Heart right ventricle (tissue), 16 donors: ENCODE measurements around the gene HEBP2. TPM values are rescaled to one million over a fixed set of nuclear protein-coding genes. Genes with fewer than 3 reads are reported as not detected.

Experiments
- ATAC-seq, 8 donors: fragments of 200-7000 bp; cut with Tn5 transposase; one replicate each; pipeline ENCODE4 v1.9.1; 2020; ENCODE audit warnings: mild to moderate bottlenecking in 8 of 8, moderate library complexity in 8 of 8, moderate number of reproducible peaks in 1 of 8
- DNase-seq, 2 donors: peaks; one replicate each; pipeline ENCODE4 v3.0.0-alpha.2; 2020
- H3K27ac ChIP-seq, 10 donors: fragments of 200-600 bp; sonication (generic) in 2 of 10; one replicate each; pipeline versions ENCODE4 v1.5.0 to v1.8.0; 2020 to 2022; ENCODE audit warnings: mild to moderate bottlenecking in 3 of 10
- H3K27me3 ChIP-seq, 7 donors: fragments of 200-600 bp; one replicate each; pipeline ENCODE4 v1.8.0; 2021 to 2022; ENCODE audit warnings: mild to moderate bottlenecking in 2 of 7
- H3K36me3 ChIP-seq, 9 donors: fragments of 200-600 bp; sonication (generic) in 1 of 9; one replicate each; pipeline versions ENCODE4 v1.5.0 to v1.8.0; 2020 to 2022; ENCODE audit warnings: mild to moderate bottlenecking in 2 of 9
- H3K4me1 ChIP-seq, 9 donors: fragments of 200-600 bp; sonication (generic) in 1 of 9; one replicate each; pipeline versions ENCODE4 v1.5.0 to v1.8.0; 2020 to 2022; ENCODE audit warnings: mild to moderate bottlenecking in 4 of 9
- H3K4me3 ChIP-seq, 10 donors: fragments of 200-600 bp; sonication (generic) in 2 of 10; one replicate each; pipeline versions ENCODE4 v1.5.0 to v1.8.0; 2020 to 2022; ENCODE audit warnings: mild to moderate bottlenecking in 7 of 10, moderate library complexity in 2 of 10
- H3K9me3 ChIP-seq, 11 donors: fragments of 200-600 bp in 10 of 11; sonication (generic) in 2 of 11; one replicate each; pipeline versions ENCODE4 v1.5.0 to v1.8.0; 2013 to 2022; ENCODE audit warnings: mild to moderate bottlenecking in 2 of 11, control low read depth in 1 of 11, moderate library complexity in 1 of 11
- CTCF ChIP-seq, 9 donors: fragments of 200-600 bp; sonication (generic) in 2 of 9; IDR thresholded peaks; one replicate each; pipeline versions ENCODE4 v1.5.0 to v1.8.0; 2021 to 2022; ENCODE audit warnings: antibody characterized with exemption in 9 of 9, mild to moderate bottlenecking in 5 of 9, moderate library complexity in 1 of 9
- WGBS, 2 donors: extraction: QIAGEN DNeasy Blood & Tissue Kit; methylation state at CpG; one replicate each; pipeline ENCODE4 v1.1.7; 2013; ENCODE audit warnings: inconsistent platforms in 1 of 2; 5-methylcytosine and 5-hydroxymethylcytosine counted together
- intact Hi-C, 10 donors: fragments of 100-400 bp; cut with DNase I; formaldehyde crosslinking; loops; one replicate each; pipeline versions ENCODE4 v1.11.1 to v1.14.2; 2022
- polyA plus RNA-seq, 2 donors: library from polyadenylated mRNA; stranded (reverse); fragments of 200-250 nt; gene quantifications; one replicate each; pipeline ENCODE4 v1.2.3, GENCODE V29; 2013
- total RNA-seq, 10 donors: library from RNA; stranded (reverse); fragmentation: NEBNext Ultra II Directional in 3 of 10; extraction: Animal tissue kit (Norgen Biotek cat#: 25700) in 3 of 10; gene quantifications; one replicate each; pipeline versions ENCODE4 v1.2.1 to v1.2.4, GENCODE V29; 2021 to 2023
- donor health status: Arrhythmogenic right ventricular cardiomyopathy.
- donor health status: ischemic (EF 13 %, LVEDD 7.1; RV severe dilation, severe dysfunction).
- donor health status: healthy with polysubstance abuse.
- donor health status: DM: no; HTN: yes; CAD: no.
- donor health status: DM: no; HTN: no; CAD: no.
- donor health status: ischemic (EF 25% LVEDD 6.9; RV normal size, moderate dysfunction).
- donor health status: ischemic (EF 25% LVEDD 5.7; RV mildly dilated, moderate dysfunction).
- donor health status: healthy.
- donor health status: DM: yes; HTN: yes; CAD: no.
- donor health status: Ischemic cardiomyopathy.
- donor health status: ischemic (EF 35%, LVEDD 5.7; RV mildly dilated, moderate dysfunction).
- donor health status: nonischemic (EF 11% LVEDD 7.7; RV severe dilation, severe dysfunction).
- donor health status: DM: yes; HTN: yes; CAD: no.
- donor health status: PGD.
- donor health status: ischemic (EF 29% LVEDD 5.4; RV normal size, mild dysfunction).
- donor health status: nonischemic (EF 23%, LVEDD 6.1; RV moderate dilation, normal function).

HEBP2 gene
- total and polyA plus RNA-seq, 12 donors: 44.1 to 123 (median 100) TPM

- DNase-seq: no peak
- Histone ChIP-seq H3K27me3 (no peaks in the 10 kb centered on the region), H3K36me3 (peaks cover 0 to 62% (median 35%) of the 10 kb centered on the region in 9 donors), H3K9me3 (no peaks in the 10 kb centered on the region), H3K4me3 (no peak overlapping the region), H3K27ac (no peak overlapping the region), H3K4me1 (peaks cover 0 to 37% (median 16%) of the 10 kb centered on the region in 9 donors)
- intact Hi-C loops: loop anchor here in 7 of 10 donors (5.0 to 10.0 kb wide), 6 partner anchors 102 to 366 kb away; partner anchors contain the start of gene CCDC28A (in 1 of the 7)
- 82 to 91% methylated on average over 2 of the region's 2 CpGs for WGBS, 2 donors
- TF ChIP-seq CTCF (IDR thresholded peaks at IDR 0.05): no peak
- ATAC-seq: no peak
These were observed 2.4 kb downstream of the HEBP2 start for GRCh38 chr6:138406443-138406842.

- Histone ChIP-seq H3K4me3 (no peak overlapping the region), H3K36me3 (peaks cover 0 to 98% (median 63%) of the 10 kb centered on the region in 9 donors), H3K9me3 (no peaks in the 10 kb centered on the region), H3K4me1 (peaks cover 0 to 29% (median 8%) of the 10 kb centered on the region in 9 donors), H3K27ac (no peak overlapping the region), H3K27me3 (no peaks in the 10 kb centered on the region)
- TF ChIP-seq CTCF (IDR thresholded peaks at IDR 0.05): no peak
- DNase-seq: no peak
- ATAC-seq: no peak
- 92 to 93% methylated on average over 8 of the region's 8 CpGs for WGBS, 2 donors
- intact Hi-C loops: no loop called here
These were observed 6.2 kb downstream of the HEBP2 start for GRCh38 chr6:138410048-138410735.

GRCh38 chr6:138410972-138411880 is 7.2 kb downstream of the HEBP2 start:
- Histone ChIP-seq H3K4me3 (no peak overlapping the region), H3K36me3 (peaks cover 0 to 99% (median 57%) of the 10 kb centered on the region in 9 donors), H3K27ac (peak overlapping the region in 2 of 10 donors; percentile 23 to 36), H3K4me1 (peaks cover 0 to 22% (median 6%) of the 10 kb centered on the region in 9 donors), H3K9me3 (no peaks in the 10 kb centered on the region), H3K27me3 (no peaks in the 10 kb centered on the region)
- intact Hi-C loops: no loop called here
- no peak for DNase-seq
- WGBS, 2 donors: 85 to 86% methylated on average over 6 of the region's 6 CpGs
- no peak for ATAC-seq
- TF ChIP-seq CTCF (IDR thresholded peaks at IDR 0.05): no peak

GRCh38 chr6:138415125-138415524 is 11.1 kb downstream of the HEBP2 start:
- no peak for TF ChIP-seq CTCF (IDR thresholded peaks at IDR 0.05)
- intact Hi-C loops: no loop called here

More at GRCh38 chr6:138415125-138415524, 11.1 kb downstream of the HEBP2 start:
- WGBS, 2 donors: 86 to 92% methylated on average over 5 of the region's 5 CpGs
- Histone ChIP-seq H3K36me3 (peaks cover 0 to 76% (median 32%) of the 10 kb centered on the region in 9 donors), H3K4me1 (peaks cover 0 to 18% (median 3%) of the 10 kb centered on the region in 9 donors), H3K27ac (no peak overlapping the region), H3K27me3 (no peaks in the 10 kb centered on the region), H3K9me3 (peaks cover 0 to 7% (median 0%) of the 10 kb centered on the region in 11 donors), H3K4me3 (no peak overlapping the region)
- ATAC-seq (peak in 2 of 8 donors; percentile 24 to 51), DNase-seq (no peak)
